SK-N-SH (cell line): ENCODE measurements around the gene KLHL42. TPM values are rescaled to one million over a fixed set of nuclear protein-coding genes. Genes with fewer than 3 reads are reported as not detected.
A peak's percentile ranks its signal among the peaks of the same experiment; 100 is the strongest.

Source experiments
- CTCF ChIA-PET: fragments of 300-600, 350-600 bp; formaldehyde crosslinking; extraction: SDS; loops from one replicate; lab custom pipeline; 2021; lab: Yijun Ruan, JAX
- POLR2A ChIA-PET: fragments of 350-600 bp; sonication (Branson Sonifier 250); formaldehyde crosslinking; extraction: SDS; loops from one replicate; lab custom pipeline; 2020; ENCODE audit warnings: antibody characterized with exemption, inconsistent platforms; lab: Yijun Ruan, JAX
- DNase-seq: peaks from one replicate; pipeline ENCODE4 v3.0.0; 2012
- H2AFZ ChIP-seq: fragments of 200-600 bp; sonication (generic); 2 replicates; pipeline ENCODE4 v1.8.1; 2016; ENCODE audit warnings: antibody characterized with exemption, mild to moderate bottlenecking, low read depth
- H3F3A ChIP-seq: fragments of 200-600 bp; sonication (generic); replicated peaks from 2 replicates; pipeline ENCODE3; 2016; ENCODE audit warnings: antibody characterized with exemption, mild to moderate bottlenecking; ENCODE audit not compliant: insufficient read depth
- H3K27ac ChIP-seq, 2 experiments: fragments of 200-500 bp in 1 of 2; fragments of 200-600 bp in 1 of 2; sonication (Bioruptor generic) in 1 of 2; sonication (generic), shearing (Covaris generic) in 1 of 2; 2 replicates each; pipeline versions ENCODE4 v1.5.1 to v1.6.1; 2014 to 2016; ENCODE audit warnings: low read depth in 2 of 2, inconsistent platforms in 1 of 2, low read length in 1 of 2, mild to moderate bottlenecking in 1 of 2, mixed read lengths in 1 of 2
- H3K27me3 ChIP-seq: fragments of 200-600 bp; sonication (generic), shearing (Covaris generic); 2 replicates; pipeline ENCODE4 v1.6.1; 2016; ENCODE audit warnings: mixed run types; ENCODE audit not compliant: insufficient read depth
- H3K36me3 ChIP-seq, 2 experiments: fragments of 200-500 bp in 1 of 2; fragments of 200-600 bp in 1 of 2; sonication (Bioruptor generic) in 1 of 2; sonication (generic) in 1 of 2; replicated peaks in 1 of 2; 2 replicates each; pipeline versions ENCODE3 to v1.5.1; 2014 to 2016; ENCODE audit warnings: low read length in 1 of 2, mild to moderate bottlenecking in 1 of 2; ENCODE audit not compliant: insufficient read depth in 2 of 2, control insufficient read depth in 1 of 2
- H3K4me1 ChIP-seq, 2 experiments: fragments of 200-500 bp in 1 of 2; fragments of 200-600 bp in 1 of 2; sonication (Bioruptor generic) in 1 of 2; sonication (generic), shearing (Covaris generic) in 1 of 2; 2 replicates each; pipeline versions ENCODE4 v1.5.1 to v1.6.1; 2014 to 2016; ENCODE audit warnings: low read depth in 1 of 2, low read length in 1 of 2, mixed run types in 1 of 2; ENCODE audit not compliant: insufficient read depth in 2 of 2, control insufficient read depth in 1 of 2
- H3K4me2 ChIP-seq: fragments of 200-600 bp; sonication (generic), shearing (Covaris generic); 2 replicates; pipeline ENCODE4 v1.6.1; 2017; ENCODE audit warnings: mixed run types
- H3K4me3 ChIP-seq, 2 experiments: fragments of 200-500 bp in 1 of 2; fragments of 200-600 bp in 1 of 2; sonication (Bioruptor generic) in 1 of 2; sonication (generic), shearing (Covaris generic) in 1 of 2; 2 replicates each; pipeline versions ENCODE4 v1.5.1 to v1.8.1; 2014 to 2016; ENCODE audit warnings: low read depth in 2 of 2, inconsistent platforms in 1 of 2, low read length in 1 of 2, mild to moderate bottlenecking in 1 of 2, mixed read lengths in 1 of 2, moderate library complexity in 1 of 2
- H3K79me2 ChIP-seq: fragments of 200-600 bp; sonication (generic); 2 replicates; pipeline ENCODE4 v1.8.1; 2017; ENCODE audit warnings: mild to moderate bottlenecking; ENCODE audit not compliant: insufficient read depth
- H3K9ac ChIP-seq: fragments of 200-600 bp; sonication (generic); 2 replicates; pipeline ENCODE4 v1.6.1; 2017; ENCODE audit warnings: mixed run types
- H3K9me2 ChIP-seq: fragments of 200-600 bp; sonication (generic); 2 replicates; pipeline ENCODE4 v1.6.1; 2017; ENCODE audit warnings: mixed run types
- H3K9me3 ChIP-seq: fragments of 200-600 bp; sonication (generic); 2 replicates; pipeline ENCODE4 v1.6.1; 2017; ENCODE audit warnings: mixed run types, mild to moderate bottlenecking, moderate library complexity
- H4K20me1 ChIP-seq: fragments of 200-600 bp; sonication (generic); 2 replicates; pipeline ENCODE4 v1.6.1; 2017; ENCODE audit warnings: mild to moderate bottlenecking, mixed run types; ENCODE audit not compliant: insufficient read depth
- CHD2 ChIP-seq: fragments of 150-350 bp; IDR thresholded peaks from 2 replicates; pipeline ENCODE4 v1.6.1; 2018; ENCODE audit warnings: low read length; ENCODE audit not compliant: partially characterized antibody
- FOXJ3 ChIP-seq: sonication (generic); formaldehyde crosslinking; IDR thresholded peaks from 2 replicates; pipeline ENCODE4 v1.5.1; 2020; ENCODE audit warnings: mild to moderate bottlenecking, missing genetic modification reagents
- GABPA ChIP-seq: IDR thresholded peaks from 2 replicates; pipeline ENCODE4 v1.4.0; 2012; ENCODE audit warnings: low read depth, mild to moderate bottlenecking
- RCOR1 ChIP-seq: fragments of 150-350 bp; IDR thresholded peaks from 2 replicates; pipeline ENCODE4 v1.6.1; 2017; ENCODE audit warnings: antibody characterized with exemption, low read length
- SIN3A ChIP-seq: IDR thresholded peaks from 2 replicates; pipeline ENCODE4 v1.6.1; 2012; ENCODE audit warnings: low read depth, mild to moderate bottlenecking, low read length, moderate library complexity, borderline replicate concordance
- SMC3 ChIP-seq: IDR thresholded peaks from 2 replicates; pipeline ENCODE4 v1.6.1; 2012; ENCODE audit warnings: low read depth, low read length, improper control_type of control experiment
- WGBS: methylation state at CpG from one replicate; pipeline ENCODE4 v1.1.6; 2017; ENCODE audit warnings: low lambda C conversion rate; 5-methylcytosine and 5-hydroxymethylcytosine counted together
- polyA plus RNA-seq, 3 experiments: library from polyadenylated mRNA; depleted of rRNA; stranded (reverse); fragments of >200 nt; gene quantifications; 2 replicates each; pipeline ENCODE4 v1.2.3, GENCODE V29; 2012
- TF ChIP-seq, protein P1 (sequence below): IDR thresholded peaks from 2 replicates; pipeline ENCODE4 v1.4.0; 2012; ENCODE audit warnings: low read depth, borderline replicate concordance
- TF ChIP-seq, protein P2 (sequence below): fragments of 200-600 bp; sonication (generic); IDR thresholded peaks from 2 replicates; pipeline ENCODE4 v1.6.1; 2017; ENCODE audit warnings: antibody characterized with exemption, mild to moderate bottlenecking, moderate library complexity

Gene KLHL42
- polyA plus RNA-seq, 1 of the 3 experiments (the other 2 are of a cell fraction) = 11.7 TPM

DNA sequence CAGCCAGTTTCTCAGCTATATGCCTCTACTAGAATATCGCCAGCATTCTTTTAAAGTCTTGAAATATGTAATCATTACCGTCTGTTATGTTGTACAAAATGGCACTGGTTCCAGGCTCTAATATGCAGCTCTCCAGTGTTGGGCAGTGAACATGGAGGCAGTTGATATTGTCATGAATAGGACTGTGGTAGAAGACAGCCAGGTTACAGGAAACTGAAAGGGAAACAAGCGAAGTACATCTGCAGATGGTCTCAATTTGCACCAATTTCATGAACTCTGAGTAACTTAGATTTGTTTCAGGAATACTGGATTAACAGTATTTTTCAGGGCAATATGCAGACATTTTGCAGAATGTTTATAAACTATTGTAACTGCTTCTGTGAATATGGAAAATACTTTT, 13.4 kb upstream of the KLHL42 start:
- ChIA-PET CTCF (no interaction called here), POLR2A (interaction anchor here (1.0 kb wide), 1 partner anchor 13 kb away, joined by 3 read pairs; no protein-coding TSS in a partner anchor)
- Histone ChIP-seq H3K9ac (no peak overlapping the region), H4K20me1 (no peaks in the 10 kb centered on the region), H3K4me2 (no peak overlapping the region), H3K4me1 (peaks cover 0 to 3% of the 10 kb centered on the region in 2 experiments; a peak in 1 of 4 replicates), H3F3A (no peaks in the 10 kb centered on the region), H3K9me3 (no peaks in the 10 kb centered on the region), H3K4me3 (no peak overlapping the region), H3K36me3 (no peaks in the 10 kb centered on the region), H3K9me2 (no peaks in the 10 kb centered on the region), H2AFZ (no peak overlapping the region), H3K79me2 (no peaks in the 10 kb centered on the region), H3K27ac (no peak overlapping the region), H3K27me3 (no peaks in the 10 kb centered on the region)
- no peak for DNase-seq
- WGBS = 93% methylated on average over 3 of the region's 3 CpGs
- TF ChIP-seq, protein P1, sequence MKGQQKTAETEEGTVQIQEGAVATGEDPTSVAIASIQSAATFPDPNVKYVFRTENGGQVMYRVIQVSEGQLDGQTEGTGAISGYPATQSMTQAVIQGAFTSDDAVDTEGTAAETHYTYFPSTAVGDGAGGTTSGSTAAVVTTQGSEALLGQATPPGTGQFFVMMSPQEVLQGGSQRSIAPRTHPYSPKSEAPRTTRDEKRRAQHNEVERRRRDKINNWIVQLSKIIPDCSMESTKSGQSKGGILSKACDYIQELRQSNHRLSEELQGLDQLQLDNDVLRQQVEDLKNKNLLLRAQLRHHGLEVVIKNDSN = no peak
- TF ChIP-seq SIN3A = no peak

DNA sequence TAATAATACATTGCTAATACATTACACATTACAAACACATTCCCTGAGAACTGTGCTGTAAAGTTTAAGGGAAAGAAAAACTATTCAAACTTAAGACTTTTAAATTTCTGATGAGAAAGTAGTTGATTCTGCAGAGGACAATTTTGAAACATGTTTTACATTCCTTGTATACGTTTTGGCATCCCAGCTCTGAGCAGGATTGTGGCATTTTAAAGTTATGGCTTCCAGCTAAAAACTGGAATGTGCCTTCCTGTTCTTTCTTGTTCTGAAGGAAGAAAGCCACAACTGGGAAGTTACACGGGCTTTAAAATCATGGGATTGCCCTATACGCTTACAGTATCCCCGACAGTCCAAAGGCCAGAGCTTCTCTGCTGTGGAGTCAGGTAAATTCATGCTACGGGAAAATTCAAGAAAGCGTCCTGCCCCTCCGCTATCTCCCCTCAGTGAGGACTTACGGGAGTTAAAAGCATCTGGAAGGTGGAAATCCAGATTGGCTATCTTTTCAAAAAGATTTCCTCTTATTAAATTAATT, 10.8 kb upstream of the KLHL42 start:
- Histone ChIP-seq H3K27ac (no peak overlapping the region), H4K20me1 (no peaks in the 10 kb centered on the region), H2AFZ (no peak overlapping the region), H3K4me1 (peaks cover 0 to 22% of the 10 kb centered on the region in 2 experiments; a peak in 2 of 4 replicates), H3K79me2 (no peaks in the 10 kb centered on the region), H3K27me3 (no peaks in the 10 kb centered on the region)
- 71% methylated on average over 8 of the region's 8 CpGs for WGBS
- CTCF ChIA-PET = interaction anchor here (1.1 to 3.1 kb wide), 3 partner anchors 11 to 52 kb away, joined by 3 to 10 read pairs (median 3); partner anchors contain the start of genes KLHL42 and MANSC4
- no peak for TF ChIP-seq GABPA
- TF ChIP-seq, all 33 proteins: peak for 0
- Histone ChIP-seq H3K9me3 (no peaks in the 10 kb centered on the region), H3K9ac (no peak overlapping the region), H3K9me2 (no peaks in the 10 kb centered on the region), H3K4me3 (no peak overlapping the region), H3F3A (peaks cover 15% of the 10 kb centered on the region), H3K4me2 (no peak overlapping the region), H3K36me3 (no peaks in the 10 kb centered on the region)
- no peak for DNase-seq
- POLR2A ChIA-PET = interaction anchor here (1.2 kb wide), 1 partner anchor 10 kb away, joined by 3 read pairs; no protein-coding TSS in a partner anchor

DNA sequence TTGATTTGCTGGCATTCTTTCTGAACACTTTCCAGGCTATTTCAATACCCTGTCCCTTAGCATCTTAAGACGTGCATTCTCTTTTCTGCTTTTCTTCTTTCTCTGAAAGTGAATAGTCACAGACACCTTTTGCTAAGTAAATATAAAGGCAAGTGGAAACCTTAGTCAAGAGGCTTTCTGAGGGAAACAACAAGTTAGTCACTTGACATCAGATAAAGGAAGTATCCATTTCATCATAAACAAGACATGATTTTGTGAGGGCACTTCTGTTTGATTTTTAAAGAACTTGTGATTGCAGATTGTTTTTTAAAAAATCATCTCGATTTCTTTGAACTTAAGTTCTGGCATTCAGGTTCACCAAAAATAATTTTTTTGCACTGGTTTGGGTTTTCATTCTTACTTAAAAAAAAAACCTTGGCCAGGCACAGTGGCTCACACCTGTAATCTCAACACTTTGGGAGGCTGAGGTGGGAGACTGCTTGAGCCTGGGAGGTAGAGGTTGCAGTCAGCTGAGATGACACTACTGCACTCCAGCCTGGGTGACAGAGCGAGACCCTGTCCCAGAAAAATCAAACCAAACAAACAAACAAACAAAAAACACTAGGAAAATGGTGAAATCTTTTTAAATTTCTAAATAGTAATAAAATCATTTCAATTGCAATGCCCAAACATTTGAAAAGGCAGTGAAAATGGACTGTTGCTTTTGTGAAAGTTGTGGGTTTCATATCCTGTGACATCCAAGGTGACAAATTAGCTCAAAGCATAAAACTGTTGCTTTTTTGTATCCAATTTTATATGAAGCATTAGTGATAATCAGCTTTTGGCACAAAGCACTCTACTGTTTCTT, 8.3 kb upstream of the KLHL42 start:
- Histone ChIP-seq H3K4me2 (no peak overlapping the region), H3F3A (peaks cover 16% of the 10 kb centered on the region), H3K9ac (no peak overlapping the region), H3K36me3 (no peaks in the 10 kb centered on the region), H3K79me2 (no peaks in the 10 kb centered on the region), H3K4me3 (no peak overlapping the region), H3K27me3 (no peaks in the 10 kb centered on the region), H4K20me1 (no peaks in the 10 kb centered on the region), H3K4me1 (peaks cover 0 to 22% of the 10 kb centered on the region in 2 experiments; a peak in 2 of 4 replicates), H3K9me2 (no peaks in the 10 kb centered on the region), H3K9me3 (no peaks in the 10 kb centered on the region), H3K27ac (peak overlapping the region in 1 of 2 experiments; percentile 41; a peak in 2 of 4 replicates), H2AFZ (peak overlapping the region; percentile 81; the same call in 1 of the 2 replicates)
- no peak for DNase-seq
- TF ChIP-seq, protein P2, sequence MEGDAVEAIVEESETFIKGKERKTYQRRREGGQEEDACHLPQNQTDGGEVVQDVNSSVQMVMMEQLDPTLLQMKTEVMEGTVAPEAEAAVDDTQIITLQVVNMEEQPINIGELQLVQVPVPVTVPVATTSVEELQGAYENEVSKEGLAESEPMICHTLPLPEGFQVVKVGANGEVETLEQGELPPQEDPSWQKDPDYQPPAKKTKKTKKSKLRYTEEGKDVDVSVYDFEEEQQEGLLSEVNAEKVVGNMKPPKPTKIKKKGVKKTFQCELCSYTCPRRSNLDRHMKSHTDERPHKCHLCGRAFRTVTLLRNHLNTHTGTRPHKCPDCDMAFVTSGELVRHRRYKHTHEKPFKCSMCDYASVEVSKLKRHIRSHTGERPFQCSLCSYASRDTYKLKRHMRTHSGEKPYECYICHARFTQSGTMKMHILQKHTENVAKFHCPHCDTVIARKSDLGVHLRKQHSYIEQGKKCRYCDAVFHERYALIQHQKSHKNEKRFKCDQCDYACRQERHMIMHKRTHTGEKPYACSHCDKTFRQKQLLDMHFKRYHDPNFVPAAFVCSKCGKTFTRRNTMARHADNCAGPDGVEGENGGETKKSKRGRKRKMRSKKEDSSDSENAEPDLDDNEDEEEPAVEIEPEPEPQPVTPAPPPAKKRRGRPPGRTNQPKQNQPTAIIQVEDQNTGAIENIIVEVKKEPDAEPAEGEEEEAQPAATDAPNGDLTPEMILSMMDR = no peak
- TF ChIP-seq GABPA (no peak), RCOR1 (no peak), FOXJ3 (CRISPR knock-in tag) (no peak), SMC3 (no peak), CHD2 (no peak)
- TF ChIP-seq, protein P1 = no peak
- ChIA-PET CTCF (interaction anchor here (3.1 kb wide), 1 partner anchor 8 kb away, joined by 10 read pairs; the partner anchor contains the start of genes KLHL42 and MANSC4), POLR2A (no interaction called here)
- 89% methylated on average over 3 of the region's 3 CpGs for WGBS
